ENCODE data around the gene AOAH.

Gene AOAH

GRCh38 chr7:36629351-36629750 is 94.9 kb downstream of the AOAH start:
- DNase-seq (ENCODE audit: low read depth) = no peak

- no peak for DNase-seq (ENCODE audit: low read depth)
Observed at GRCh38 chr7:36627836-36628235, 96.5 kb downstream of the AOAH start.

- DNase-seq (ENCODE audit: low read depth) = no peak
Observed at GRCh38 chr7:36626111-36626510, 98.2 kb downstream of the AOAH start.

GRCh38 chr7:36625247-36625646 is 99.0 kb downstream of the AOAH start:
- DNase-seq (ENCODE audit: low read depth) = no peak

- no peak for DNase-seq (ENCODE audit: low read depth)
Observed at GRCh38 chr7:36623247-36623646, 101.0 kb downstream of the AOAH start.

GRCh38 chr7:36621396-36621795 is 102.9 kb downstream of the AOAH start:
- DNase-seq (ENCODE audit: low read depth) = no peak

GRCh38 chr7:36620166-36620708 is 104.1 kb downstream of the AOAH start:
- peak; percentile 12 for DNase-seq (ENCODE audit: low read depth)

- no peak for DNase-seq (ENCODE audit: low read depth)
Observed at GRCh38 chr7:36617408-36617807, 106.9 kb downstream of the AOAH start.

GRCh38 chr7:36615852-36616540 is 108.3 kb downstream of the AOAH start:
- DNase-seq (ENCODE audit: low read depth) = no peak

GRCh38 chr7:36614959-36615358 is 109.3 kb downstream of the AOAH start:
- DNase-seq (ENCODE audit: low read depth) = no peak

GRCh38 chr7:36613031-36613614 is 111.2 kb downstream of the AOAH start:
- no peak for DNase-seq (ENCODE audit: low read depth)

- no peak for DNase-seq (ENCODE audit: low read depth)
Observed at GRCh38 chr7:36611703-36612102, 112.6 kb downstream of the AOAH start.

GRCh38 chr7:36607721-36608095 is 116.6 kb downstream of the AOAH start:
- DNase-seq (ENCODE audit: low read depth) = no peak

- DNase-seq (ENCODE audit: low read depth) = no peak
Observed at GRCh38 chr7:36606976-36607720, 117.1 kb downstream of the AOAH start.

GRCh38 chr7:36606153-36606975 is 117.9 kb downstream of the AOAH start:
- no peak for DNase-seq (ENCODE audit: low read depth)

GRCh38 chr7:36605261-36606051 is 118.8 kb downstream of the AOAH start:
- DNase-seq (ENCODE audit: low read depth) = peak; percentile 38

GRCh38 chr7:36604806-36605205 is 119.5 kb downstream of the AOAH start:
- DNase-seq (ENCODE audit: low read depth) = peak; percentile 53

- no peak for DNase-seq (ENCODE audit: low read depth)
Observed at GRCh38 chr7:36602934-36603887, 121.1 kb downstream of the AOAH start.

- DNase-seq (ENCODE audit: low read depth) = no peak
Observed at GRCh38 chr7:36602511-36602910, 121.8 kb downstream of the AOAH start.

GRCh38 chr7:36601601-36602000 is 122.7 kb downstream of the AOAH start:
- DNase-seq (ENCODE audit: low read depth) = no peak
